HEK293 (cell line): Measurements from ENCODE around the gene TIMM13.

Experiments used
- CTCF ChIA-PET: fragments of 350-600 bp; formaldehyde crosslinking; extraction: SDS; loops from one replicate; lab custom pipeline; 2021; ENCODE audit warnings: antibody characterized with exemption; lab: Yijun Ruan, JAX
- POLR2A ChIA-PET: fragments of 300-600 bp; formaldehyde crosslinking; extraction: SDS; loops from one replicate; lab custom pipeline; 2020; ENCODE audit warnings: antibody characterized with exemption, inconsistent platforms; lab: Yijun Ruan, JAX
- H3K27ac ChIP-seq: fragments of 200-500 bp; sonication (Bioruptor generic); 2 replicates; pipeline ENCODE4 v1.5.1; 2014; ENCODE audit warnings: low read depth, low read length, control low read depth, inconsistent platforms; ENCODE audit errors: extremely low read depth
- H3K36me3 ChIP-seq, 2 experiments: fragments of 200-500 bp in 1 of 2; sonication (Bioruptor generic) in 1 of 2; 1 replicate in 1 of 2; 2 replicates in 1 of 2; pipeline ENCODE4 v1.5.1; 2014 to 2017; ENCODE audit warnings: inconsistent platforms in 2 of 2, low read length in 2 of 2; ENCODE audit not compliant: control insufficient read depth in 2 of 2, insufficient read depth in 1 of 2
- H3K4me1 ChIP-seq: fragments of 200-500 bp; sonication (Bioruptor generic); 2 replicates; pipeline ENCODE4 v1.5.1; 2014; ENCODE audit warnings: mild to moderate bottlenecking, low read length, inconsistent platforms; ENCODE audit not compliant: control insufficient read depth, insufficient read depth
- H3K4me3 ChIP-seq: 2 replicates; pipeline ENCODE4 v1.5.1; 2011; ENCODE audit warnings: low read depth, mild to moderate bottlenecking, control low read depth, low read length, moderate library complexity
- H3K9me3 ChIP-seq: fragments of 200-500 bp; sonication (Bioruptor generic); 2 replicates; pipeline ENCODE4 v1.5.1; 2014; ENCODE audit warnings: low read depth, low read length, inconsistent platforms; ENCODE audit not compliant: control insufficient read depth, insufficient read depth
- GFI1B ChIP-seq: fragments of 450-650 bp; formaldehyde crosslinking; IDR thresholded peaks from 2 replicates; pipeline ENCODE4 v1.5.1; 2016; ENCODE audit warnings: missing biosample characterization, missing genetic modification characterization
- GLI2 ChIP-seq: fragments of 450-650 bp; formaldehyde crosslinking; IDR thresholded peaks from 2 replicates; pipeline ENCODE4; 2017; ENCODE audit warnings: missing biosample characterization, missing genetic modification characterization, low read depth, borderline replicate concordance
- GLI4 ChIP-seq: fragments of 450-650 bp; formaldehyde crosslinking; IDR thresholded peaks from 2 replicates; pipeline ENCODE4 v1.5.1; 2016; ENCODE audit warnings: missing biosample characterization, missing genetic modification characterization
- HOXA7 ChIP-seq: sonication (generic); formaldehyde crosslinking; IDR thresholded peaks from 2 replicates; pipeline ENCODE4 v1.8.1; 2022; ENCODE audit warnings: missing genetic modification reagents, borderline replicate concordance
- PRDM10 ChIP-seq: fragments of 450-650 bp; formaldehyde crosslinking; IDR thresholded peaks from 2 replicates; pipeline ENCODE4 v1.5.1; 2016; ENCODE audit warnings: missing biosample characterization, missing genetic modification characterization
- SCRT1 ChIP-seq: fragments of 450-650 bp; formaldehyde crosslinking; IDR thresholded peaks from 2 replicates; pipeline ENCODE4 v1.5.1; 2016; ENCODE audit warnings: missing biosample characterization, missing genetic modification characterization, borderline replicate concordance
- SP7 ChIP-seq: fragments of 450-650 bp; formaldehyde crosslinking; IDR thresholded peaks from 2 replicates; pipeline ENCODE4 v1.5.1; 2016; ENCODE audit warnings: missing biosample characterization, missing genetic modification characterization
- TCF7L2 ChIP-seq: IDR thresholded peaks from 2 replicates; pipeline ENCODE4 v1.6.1; 2011; ENCODE audit warnings: low read depth, mild to moderate bottlenecking, inconsistent platforms, low read length, moderate library complexity, borderline replicate concordance
- ZBTB17 ChIP-seq: fragments of 450-650 bp; formaldehyde crosslinking; IDR thresholded peaks from 2 replicates; pipeline ENCODE4 v1.5.1; 2016; ENCODE audit warnings: missing biosample characterization, missing genetic modification characterization
- ZFHX2 ChIP-seq: fragments of 450-650 bp; formaldehyde crosslinking; conservative IDR thresholded peaks from 2 replicates; pipeline ENCODE4 v1.5.1; 2016; ENCODE audit warnings: missing biosample characterization, missing genetic modification characterization
- ZNF148 ChIP-seq: fragments of 450-650 bp; formaldehyde crosslinking; IDR thresholded peaks from 2 replicates; pipeline ENCODE4 v1.5.0; 2017; ENCODE audit warnings: missing biosample characterization, missing genetic modification characterization, borderline replicate concordance
- ZNF18 ChIP-seq: fragments of 450-650 bp; formaldehyde crosslinking; IDR thresholded peaks from 2 replicates; pipeline ENCODE4 v1.5.1; 2016; ENCODE audit warnings: missing biosample characterization, missing genetic modification characterization
- ZNF571 ChIP-seq: fragments of 450-650 bp; formaldehyde crosslinking; IDR thresholded peaks from 2 replicates; pipeline ENCODE4 v1.5.0; 2017; ENCODE audit warnings: missing biosample characterization, missing genetic modification characterization
- ZNF610 ChIP-seq: fragments of 450-650 bp; formaldehyde crosslinking; IDR thresholded peaks from 2 replicates; pipeline ENCODE4 v1.5.1; 2016; ENCODE audit warnings: missing biosample characterization, missing genetic modification characterization, borderline replicate concordance
- ZNF623 ChIP-seq: fragments of 450-650 bp; formaldehyde crosslinking; IDR thresholded peaks from 2 replicates; pipeline ENCODE4 v1.5.1; 2016; ENCODE audit warnings: missing biosample characterization, missing genetic modification characterization
- ZNF624 ChIP-seq: fragments of 450-650 bp; formaldehyde crosslinking; IDR thresholded peaks from 2 replicates; pipeline ENCODE4 v1.5.1; 2017; ENCODE audit warnings: missing biosample characterization, missing genetic modification characterization
- ZSCAN4 ChIP-seq: fragments of 450-650 bp; formaldehyde crosslinking; IDR thresholded peaks from 2 replicates; pipeline ENCODE4 v1.5.1; 2017; ENCODE audit warnings: missing biosample characterization, missing genetic modification characterization

The TIMM13 gene

GRCh38 chr19:2423071-2423914, 4.1 kb downstream of the TIMM13 start:
- POLR2A ChIA-PET = interaction anchor here (0.6 to 2.5 kb wide), 6 partner anchors 11 to 830 kb away, joined by 3 to 12 read pairs (median 4); partner anchors contain the start of gene GADD45B
- Histone ChIP-seq H3K4me1 (0 out of 2 replicates have a peak, but pooled peaks cover 3% of the 10 kb centered on the region), H3K36me3 (peaks cover 3 to 24% of the 10 kb centered on the region in 2 experiments; a peak in 2 of 3 replicates), H3K4me3 (no peak overlapping the region), H3K27ac (no peak overlapping the region), H3K9me3 (no peaks in the 10 kb centered on the region)
- CTCF ChIA-PET = interaction anchor here (1.0 kb wide), 1 partner anchor 8 kb away, joined by 3 read pairs; no protein-coding TSS in a partner anchor
- TF ChIP-seq ZNF18 (no peak), ZNF623 (peak; percentile 50)

GRCh38 chr19:2421581-2422306, 5.6 kb downstream of the TIMM13 start:
- no peak for TF ChIP-seq SP7
- TF ChIP-seq ZNF148 (tag by site-specific recombination) = no peak
- TF ChIP-seq ZBTB17 (tag by site-specific recombination) = no peak
- TF ChIP-seq PRDM10 (tag by site-specific recombination) = no peak
- no peak for TF ChIP-seq ZFHX2 (tag by site-specific recombination)
- TF ChIP-seq ZSCAN4 (tag by site-specific recombination) = no peak
- no peak for TF ChIP-seq TCF7L2
- no peak for TF ChIP-seq GFI1B (tag by site-specific recombination)
- no peak for TF ChIP-seq ZNF610 (tag by site-specific recombination)
- TF ChIP-seq GLI2 (tag by site-specific recombination) = no peak
- no peak for TF ChIP-seq SCRT1 (tag by site-specific recombination)
- TF ChIP-seq GLI4 (tag by site-specific recombination) = no peak
- TF ChIP-seq ZNF624 (tag by site-specific recombination) = no peak
- no peak for TF ChIP-seq HOXA7 (CRISPR knock-in tag)
- no peak for TF ChIP-seq ZNF571 (tag by site-specific recombination)
- Histone ChIP-seq H3K9me3 (no peaks in the 10 kb centered on the region), H3K36me3 (peaks cover 3 to 29% of the 10 kb centered on the region in 2 experiments; a peak in 2 of 3 replicates), H3K4me3 (no peak overlapping the region), H3K27ac (no peak overlapping the region), H3K4me1 (no peaks in the 10 kb centered on the region)
- POLR2A ChIA-PET = interaction anchor here (1.0 to 2.5 kb wide), 4 partner anchors 9 to 54 kb away, joined by 3 to 12 read pairs (median 6); partner anchors contain the start of gene GADD45B
- CTCF ChIA-PET = interaction anchor here (0.6 to 1.2 kb wide), 2 partner anchors 179 to 697 kb away, joined by 3 to 6 read pairs; no protein-coding TSS in a partner anchor
